GM10266 (cell line): Measurements from ENCODE around the gene PRDM13.
"Not testable (repeated sequence)": the region's sequence is repeated elsewhere in the genome, so short reads cannot be mapped to it uniquely, and the experiment has no call there.

Experiments
- DNase-seq: peaks from one replicate; pipeline ENCODE4 v3.0.0; 2012; ENCODE audit errors: extremely low spot score
- CTCF ChIP-seq: IDR thresholded peaks from 2 replicates; pipeline ENCODE4 v1.5.1; 2012; ENCODE audit warnings: mild to moderate bottlenecking, low read depth; ENCODE audit not compliant: control insufficient read depth, insufficient read depth; ENCODE audit errors: missing control alignments

Gene PRDM13

GRCh38 chr6:99618649-99619408 is 12.2 kb downstream of the PRDM13 start:
- no peak for DNase-seq

GRCh38 chr6:99619409-99619762 is 12.8 kb downstream of the PRDM13 start:
- no peak for TF ChIP-seq CTCF
- DNase-seq, result no peak

More at GRCh38 chr6:99618649-99619408, 12.2 kb downstream of the PRDM13 start:
- no peak for TF ChIP-seq CTCF

GRCh38 chr6:99622044-99622443 is 15.4 kb downstream of the PRDM13 start:
- DNase-seq, result not testable (repeated sequence)

- no peak for DNase-seq
- TF ChIP-seq CTCF, result no peak
Observed at GRCh38 chr6:99629293-99629692, 22.7 kb downstream of the PRDM13 start.

- DNase-seq, result no peak
- TF ChIP-seq CTCF, result no peak
Observed at GRCh38 chr6:99637629-99638028, 31.0 kb downstream of the PRDM13 start.

- not testable (repeated sequence) for DNase-seq
Observed at GRCh38 chr6:99638358-99638757, 31.7 kb downstream of the PRDM13 start.

- no peak for TF ChIP-seq CTCF
- no peak for DNase-seq
Observed at GRCh38 chr6:99641270-99641669, 34.6 kb downstream of the PRDM13 start.

- DNase-seq, result no peak
- TF ChIP-seq CTCF, result no peak
Observed at GRCh38 chr6:99645986-99646385, 39.4 kb downstream of the PRDM13 start.

- DNase-seq, result not testable (repeated sequence)
Observed at GRCh38 chr6:99650091-99650571, 43.5 kb downstream of the PRDM13 start.
